ENCODE measurements around the gene SPATC1L. TPM values are rescaled to one million over a fixed set of nuclear protein-coding genes. Genes with fewer than 3 reads are reported as not detected.

Gene SPATC1L
- total RNA-seq, 4 donors from 2014 or later: 1.5 to 11.9 (median 3.0) TPM

DNA sequence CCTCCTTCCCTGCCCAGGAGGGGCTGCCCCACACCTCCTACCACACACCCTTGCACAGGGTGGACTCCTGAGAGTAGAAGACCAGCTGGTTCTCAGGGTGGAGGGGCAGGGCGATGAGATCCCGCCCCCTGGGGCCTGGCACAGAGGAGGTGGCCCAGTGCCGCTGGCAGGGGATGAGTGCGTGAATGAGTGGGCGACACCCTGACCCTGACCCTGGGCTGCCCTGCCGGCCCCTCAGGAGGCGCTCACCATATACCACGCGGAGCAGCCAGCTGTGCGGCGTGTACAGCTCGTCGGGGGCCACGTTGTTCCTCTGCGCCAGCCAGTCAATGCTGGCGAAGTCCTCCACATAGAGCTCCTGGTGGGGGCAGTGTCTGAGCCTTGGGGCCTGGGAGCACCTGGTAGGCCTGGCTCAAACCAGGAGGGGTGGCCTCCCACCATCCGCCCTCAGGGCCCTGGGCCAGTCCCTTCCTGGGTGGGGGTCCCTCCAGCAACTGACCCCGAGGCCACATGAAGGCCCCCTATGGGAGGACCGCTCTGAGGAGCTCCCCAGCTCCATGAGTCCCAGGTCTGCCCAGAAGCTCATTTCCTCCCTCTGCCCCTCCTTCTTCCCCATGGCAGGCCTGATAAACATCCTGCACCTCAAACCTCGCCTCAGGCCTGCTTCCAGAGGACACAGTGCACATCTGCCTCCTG, 31.3 kb upstream of the SPATC1L start:
- TF ChIP-seq, protein P1, sequence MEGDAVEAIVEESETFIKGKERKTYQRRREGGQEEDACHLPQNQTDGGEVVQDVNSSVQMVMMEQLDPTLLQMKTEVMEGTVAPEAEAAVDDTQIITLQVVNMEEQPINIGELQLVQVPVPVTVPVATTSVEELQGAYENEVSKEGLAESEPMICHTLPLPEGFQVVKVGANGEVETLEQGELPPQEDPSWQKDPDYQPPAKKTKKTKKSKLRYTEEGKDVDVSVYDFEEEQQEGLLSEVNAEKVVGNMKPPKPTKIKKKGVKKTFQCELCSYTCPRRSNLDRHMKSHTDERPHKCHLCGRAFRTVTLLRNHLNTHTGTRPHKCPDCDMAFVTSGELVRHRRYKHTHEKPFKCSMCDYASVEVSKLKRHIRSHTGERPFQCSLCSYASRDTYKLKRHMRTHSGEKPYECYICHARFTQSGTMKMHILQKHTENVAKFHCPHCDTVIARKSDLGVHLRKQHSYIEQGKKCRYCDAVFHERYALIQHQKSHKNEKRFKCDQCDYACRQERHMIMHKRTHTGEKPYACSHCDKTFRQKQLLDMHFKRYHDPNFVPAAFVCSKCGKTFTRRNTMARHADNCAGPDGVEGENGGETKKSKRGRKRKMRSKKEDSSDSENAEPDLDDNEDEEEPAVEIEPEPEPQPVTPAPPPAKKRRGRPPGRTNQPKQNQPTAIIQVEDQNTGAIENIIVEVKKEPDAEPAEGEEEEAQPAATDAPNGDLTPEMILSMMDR (IDR thresholded peaks at IDR 0.05 in 4 of 5, conservative IDR thresholded peaks at IDR 0.05 in 1 of 5): no peak
- no peak for TF ChIP-seq POLR2A (IDR thresholded peaks at IDR 0.05)
- intact Hi-C loops (cut with DNase I; ENCODE audit: low total_unique reads): no loop called here
- no peaks in the 10 kb centered on the region for H3K27me3 ChIP-seq
- DNase-seq (no peak), ATAC-seq (no peak)
- no peaks in the 10 kb centered on the region for H3K9me3 ChIP-seq
- in situ Hi-C loops (cut with MboI; ENCODE audit: low sequenced_read_pairs in 4 of 4): no loop called here
- H3K27ac ChIP-seq: no peak overlapping the region
- H3K4me1 ChIP-seq: peaks cover 14 to 20% of the 10 kb centered on the region in 2 donors
- peaks cover 0 to 58% of the 10 kb centered on the region in 2 donors for H3K36me3 ChIP-seq
- no peak overlapping the region for H3K4me3 ChIP-seq

GRCh38 chr21:46214478-46215340, 30.4 kb upstream of the SPATC1L start:
- DNase-seq: no peak
- no peak overlapping the region for H3K4me3 ChIP-seq
- no peaks in the 10 kb centered on the region for H3K9me3 ChIP-seq
- H3K27ac ChIP-seq: no peak overlapping the region
- intact Hi-C loops (cut with DNase I; ENCODE audit: low total_unique reads) (no loop called here), in situ Hi-C loops (cut with MboI; ENCODE audit: low sequenced_read_pairs in 4 of 4) (no loop called here)
- ATAC-seq: no peak
- peaks cover 6 to 15% of the 10 kb centered on the region in 2 donors for H3K4me1 ChIP-seq
- no peaks in the 10 kb centered on the region for H3K27me3 ChIP-seq
- TF ChIP-seq, protein P1 (IDR thresholded peaks at IDR 0.05 in 4 of 5, conservative IDR thresholded peaks at IDR 0.05 in 1 of 5): no peak
- no peak for TF ChIP-seq POLR2A (IDR thresholded peaks at IDR 0.05)
- peaks cover 0 to 54% of the 10 kb centered on the region in 2 donors for H3K36me3 ChIP-seq

GRCh38 chr21:46213620-46214286, 29.5 kb upstream of the SPATC1L start:
- Histone ChIP-seq H3K4me1 (peaks cover 6 to 7% of the 10 kb centered on the region in 2 donors), H3K27me3 (no peaks in the 10 kb centered on the region), H3K4me3 (no peak overlapping the region), H3K27ac (no peak overlapping the region), H3K9me3 (no peaks in the 10 kb centered on the region), H3K36me3 (peaks cover 0 to 54% of the 10 kb centered on the region in 2 donors)
- intact Hi-C loops (cut with DNase I; ENCODE audit: low total_unique reads): no loop called here
- ATAC-seq (no peak), DNase-seq (no peak)
- no peak for TF ChIP-seq POLR2A (IDR thresholded peaks at IDR 0.05)
- TF ChIP-seq, protein P1 (IDR thresholded peaks at IDR 0.05 in 4 of 5, conservative IDR thresholded peaks at IDR 0.05 in 1 of 5): no peak
- in situ Hi-C loops (cut with MboI; ENCODE audit: low sequenced_read_pairs in 4 of 4): no loop called here

DNA sequence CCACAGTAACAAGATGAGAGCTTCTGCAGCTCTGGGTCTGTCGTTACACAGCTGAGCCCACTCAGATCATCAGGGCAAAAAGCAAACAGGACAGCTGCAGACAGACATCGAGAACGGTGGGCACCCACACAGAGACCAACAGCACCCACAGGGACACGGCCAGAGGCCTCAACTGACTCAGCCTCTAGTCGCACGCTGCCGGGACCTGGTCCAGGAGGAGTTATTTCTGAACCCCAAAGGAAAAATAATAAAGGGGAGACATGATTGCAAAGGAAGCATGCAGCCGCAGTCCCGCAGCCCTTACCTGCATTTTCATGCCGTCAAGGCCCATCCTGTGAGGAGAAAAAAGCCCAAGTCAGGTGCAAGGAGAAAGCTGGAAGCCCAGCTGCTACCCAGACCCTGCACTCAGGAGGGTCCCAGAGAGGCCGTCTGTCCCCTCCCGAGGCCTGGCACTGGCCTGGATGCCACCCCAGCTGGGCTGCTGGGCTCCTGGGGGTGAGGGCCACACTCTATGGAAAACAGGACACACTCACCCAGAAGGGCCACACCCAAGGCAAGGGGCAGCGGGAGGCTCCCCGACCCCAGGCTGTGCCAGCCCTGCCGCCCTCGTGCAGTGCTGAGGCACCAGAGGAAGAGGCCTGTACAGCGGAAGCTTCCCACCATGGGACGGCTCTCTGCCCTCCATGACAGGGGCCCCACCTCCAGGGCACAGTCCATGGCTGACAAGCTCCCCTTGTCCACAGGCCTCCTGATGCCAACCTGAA, 28.6 kb upstream of the SPATC1L start:
- intact Hi-C loops (cut with DNase I; ENCODE audit: low total_unique reads): no loop called here
- Histone ChIP-seq H3K9me3 (no peaks in the 10 kb centered on the region), H3K27me3 (no peaks in the 10 kb centered on the region), H3K27ac (no peak overlapping the region), H3K4me1 (no peaks in the 10 kb centered on the region), H3K36me3 (peaks cover 0 to 62% of the 10 kb centered on the region in 2 donors), H3K4me3 (no peak overlapping the region)
- in situ Hi-C loops (cut with MboI; ENCODE audit: low sequenced_read_pairs in 4 of 4): no loop called here
- no peak for TF ChIP-seq POLR2A (IDR thresholded peaks at IDR 0.05)
- TF ChIP-seq, protein P1 (IDR thresholded peaks at IDR 0.05 in 4 of 5, conservative IDR thresholded peaks at IDR 0.05 in 1 of 5): no peak
- ATAC-seq: no peak
- DNase-seq: no peak

All from gastrocnemius medialis (tissue), 4 donors.